GM13977 (cell line): ENCODE results near the gene KCNQ5.
"Not testable (repeated sequence)": the region's sequence is repeated elsewhere in the genome, so short reads cannot be mapped to it uniquely, and the experiment has no call there.

Experiments
- DNase-seq: peaks from one replicate; pipeline ENCODE4 v3.0.0; 2012; ENCODE audit warnings: low spot score
- CTCF ChIP-seq: IDR thresholded peaks from 2 replicates; pipeline ENCODE4 v1.5.1; 2012; ENCODE audit warnings: mild to moderate bottlenecking, control low read depth; ENCODE audit not compliant: insufficient read depth; ENCODE audit errors: extremely low read depth, missing control alignments
- in situ Hi-C: fragments of 300-500 bp; cut with MboI; formaldehyde crosslinking; loops from one replicate; pipeline ENCODE4 v1.12.0; 2022; ENCODE audit warnings: low sequenced_read_pairs, low pct_unique_long_range_greater_than_20kb, mixed read lengths, inconsistent platforms; ENCODE audit not compliant: unreplicated experiment

The KCNQ5 gene

DNA sequence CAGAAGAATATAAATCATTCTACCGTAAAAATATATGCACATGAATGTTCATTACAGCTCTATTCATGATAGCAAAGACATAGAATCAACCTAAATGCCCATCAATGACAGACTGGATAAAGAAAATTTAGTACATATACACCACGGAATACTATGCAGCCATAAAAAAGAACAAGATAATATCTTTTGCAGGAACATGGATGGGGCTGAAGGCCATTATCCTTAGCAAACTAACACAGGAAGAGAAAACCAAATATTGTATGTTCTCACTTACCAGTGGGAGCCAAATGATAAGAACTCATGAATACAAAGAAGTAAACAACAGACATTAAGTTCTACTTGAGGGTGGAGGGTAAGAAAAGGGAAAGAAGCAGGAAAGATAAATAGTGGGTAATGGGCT lies 595.0 kb downstream of the KCNQ5 start:
- no peak for TF ChIP-seq CTCF
- DNase-seq: no peak
- in situ Hi-C loops: no loop called here

DNA sequence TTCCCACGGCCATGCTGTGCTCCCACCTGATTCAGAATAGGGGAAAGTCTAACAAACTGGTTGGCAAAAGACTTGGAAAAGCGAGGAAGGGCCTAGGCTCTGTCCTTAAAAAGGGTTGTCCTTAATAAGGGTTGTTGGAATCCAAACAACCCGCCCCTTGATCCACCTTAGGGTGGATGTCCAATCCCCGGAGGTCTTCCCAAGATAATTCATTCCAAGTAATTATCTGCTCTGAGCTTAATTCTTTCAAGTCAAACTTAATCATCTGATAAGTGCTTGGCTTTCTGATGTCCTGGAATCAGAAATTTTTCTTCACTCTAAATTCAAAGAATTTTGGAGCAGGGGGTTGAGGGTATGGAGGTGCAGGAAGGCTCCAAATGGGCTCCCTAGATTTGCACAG lies 603.5 kb downstream of the KCNQ5 start, which contains the start of gene KHDC1L:
TSS of gene KHDC1L (minus strand) at position 101 of the 400 bp plus-strand sequence. CDS start at position 13, 88 bp downstream.
- TF ChIP-seq CTCF: no peak
- DNase-seq: no peak
- in situ Hi-C loops: no loop called here

DNA sequence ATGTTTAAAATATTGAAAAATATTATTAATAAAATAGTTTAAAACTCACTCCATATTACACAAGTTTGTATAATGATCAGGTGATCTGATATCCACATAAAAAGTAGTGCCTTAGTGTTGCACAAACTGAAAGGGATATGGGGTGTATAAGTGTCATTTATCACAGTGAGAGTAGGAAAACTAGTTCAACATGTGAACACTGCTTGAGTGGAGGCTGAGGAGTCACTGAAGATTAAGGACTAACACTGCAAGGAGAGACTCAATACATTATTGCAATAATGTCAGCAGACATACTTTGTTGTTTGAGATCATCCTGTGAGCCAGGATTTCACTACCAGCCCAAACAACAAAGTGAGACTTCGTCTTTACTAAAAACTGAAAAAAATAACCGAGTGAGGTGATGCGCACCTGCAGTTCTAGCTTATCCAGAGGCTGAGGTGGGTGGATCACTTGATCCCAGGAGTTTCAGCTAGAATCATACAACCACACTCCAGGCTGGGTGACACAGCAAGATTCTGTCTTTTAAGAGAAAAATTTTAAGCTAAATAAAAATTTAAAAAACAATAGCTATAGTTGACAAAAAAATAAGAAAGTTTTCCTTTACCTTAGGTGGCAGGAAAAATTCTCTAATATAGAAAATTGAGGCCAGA lies 605.9 kb downstream of the KCNQ5 start:
- in situ Hi-C loops: no loop called here
- DNase-seq: no peak
- no peak for TF ChIP-seq CTCF

GRCh38 chr6:73231986-73232391 lies 610.1 kb downstream of the KCNQ5 start:
- in situ Hi-C loops: no loop called here
- no peak for DNase-seq
- no peak for TF ChIP-seq CTCF

- no peak for DNase-seq
- in situ Hi-C loops: no loop called here
- no peak for TF ChIP-seq CTCF
Measured at GRCh38 chr6:73233048-73233447, 611.2 kb downstream of the KCNQ5 start.

DNA sequence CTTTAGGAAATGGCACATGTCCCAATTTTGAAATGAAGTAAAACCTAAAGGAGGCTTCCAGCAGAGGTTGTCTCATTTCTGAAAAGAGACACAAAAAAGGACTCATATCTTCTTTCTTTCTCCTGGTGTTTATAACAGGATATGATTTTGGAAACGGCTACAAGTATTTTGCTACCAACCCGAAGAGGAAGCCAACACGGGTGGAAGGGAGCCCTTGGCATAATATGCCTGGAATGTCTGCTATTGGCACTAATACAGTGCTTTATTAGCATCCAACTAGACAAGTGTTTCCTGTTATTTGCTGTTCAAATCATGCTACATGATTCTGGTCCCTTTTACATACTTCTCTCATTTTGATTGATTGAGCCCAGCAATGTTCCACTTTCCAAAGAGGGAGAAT lies 612.1 kb downstream of the KCNQ5 start:
- in situ Hi-C loops, DNase-seq: not testable (repeated sequence)

- in situ Hi-C loops: no loop called here
- no peak for DNase-seq
- TF ChIP-seq CTCF: no peak
Measured at GRCh38 chr6:73234733-73235132, 612.9 kb downstream of the KCNQ5 start.
